OCI-LY1 (cell line): ENCODE results near the gene ZFHX3.

Experiments used
- H2AFZ ChIP-seq: fragments of 200-600 bp; sonication (generic), shearing (Covaris generic); 2 replicates; pipeline ENCODE4 v1.6.0; 2014; ENCODE audit warnings: antibody characterized with exemption, mild to moderate bottlenecking, low read length
- H3F3A ChIP-seq: fragments of 200-600 bp; sonication (generic), shearing (Covaris generic); 2 replicates; pipeline ENCODE4 v1.6.0; 2014; ENCODE audit warnings: mild to moderate bottlenecking, antibody characterized with exemption, low read length, moderate library complexity; ENCODE audit not compliant: insufficient read depth
- H3K27ac ChIP-seq: fragments of 200-600 bp; sonication (generic); 2 replicates; pipeline ENCODE4 v1.5.1; 2014; ENCODE audit warnings: low read length, mixed run types, mild to moderate bottlenecking, low read depth; ENCODE audit not compliant: poor library complexity, severe bottlenecking
- H3K27me3 ChIP-seq: fragments of 200-600 bp; sonication (generic); 2 replicates; pipeline ENCODE4 v1.6.0; 2014; ENCODE audit warnings: antibody characterized with exemption, mild to moderate bottlenecking, low read length, moderate library complexity; ENCODE audit not compliant: insufficient read depth
- H3K36me3 ChIP-seq: fragments of 200-600 bp; sonication (generic); 2 replicates; pipeline ENCODE4 v1.6.1; 2014; ENCODE audit warnings: mild to moderate bottlenecking, antibody characterized with exemption, low read length, moderate library complexity, mixed read lengths; ENCODE audit not compliant: insufficient read depth
- H3K4me1 ChIP-seq: fragments of 200-600 bp; sonication (generic); 2 replicates; pipeline ENCODE4 v1.5.1; 2014; ENCODE audit warnings: mild to moderate bottlenecking, low read length, moderate library complexity; ENCODE audit not compliant: insufficient read depth, severe bottlenecking
- H3K4me2 ChIP-seq: fragments of 200-600 bp; sonication (generic), shearing (Covaris generic); 2 replicates; pipeline ENCODE4 v1.6.1; 2014; ENCODE audit warnings: low read length
- H3K4me3 ChIP-seq: fragments of 200-600 bp; sonication (generic); 2 replicates; pipeline ENCODE4 v1.5.1; 2014; ENCODE audit warnings: low read length, low read depth, mild to moderate bottlenecking, mixed read lengths; ENCODE audit not compliant: poor library complexity, severe bottlenecking
- H3K79me2 ChIP-seq: fragments of 200-600 bp; shearing (Covaris generic); 2 replicates; pipeline ENCODE4 v1.6.1; 2016; ENCODE audit warnings: mixed run types, low read length, mixed read lengths; ENCODE audit not compliant: insufficient read depth
- H3K9ac ChIP-seq: fragments of 200-600 bp; sonication (generic), shearing (Covaris generic); 2 replicates; pipeline ENCODE4 v1.6.1; 2014; ENCODE audit warnings: mild to moderate bottlenecking, low read length, mixed read lengths
- H3K9me2 ChIP-seq: fragments of 200-600 bp; sonication (generic), shearing (Covaris generic); 2 replicates; pipeline ENCODE4 v1.6.1; 2014; ENCODE audit warnings: low read depth, mild to moderate bottlenecking, low read length, mixed read lengths
- H3K9me3 ChIP-seq: fragments of 200-600 bp; shearing (Covaris generic); 2 replicates; pipeline ENCODE4 v1.6.1; 2014; ENCODE audit warnings: low read length, mixed read lengths
- H4K20me1 ChIP-seq: fragments of 200-600 bp; sonication (generic), shearing (Covaris generic); 2 replicates; pipeline ENCODE4 v1.6.0; 2016; ENCODE audit warnings: mild to moderate bottlenecking, low read length; ENCODE audit not compliant: insufficient read depth
- CTCF ChIP-seq: fragments of 200-600 bp; sonication (generic), shearing (Covaris generic); IDR thresholded peaks from 2 replicates; pipeline ENCODE4 v1.5.1; 2017; ENCODE audit warnings: mild to moderate bottlenecking, antibody characterized with exemption, low read length, moderate library complexity, mixed read lengths
- EZH2 ChIP-seq: fragments of 200-600 bp; sonication (generic), shearing (Covaris generic); IDR thresholded peaks from 2 replicates; pipeline ENCODE4 v1.8.0; 2017; ENCODE audit warnings: borderline replicate concordance, mixed run types, mild to moderate bottlenecking, antibody characterized with exemption, low read length, moderate library complexity, mixed read lengths

The ZFHX3 gene

GRCh38 chr16:73027685-73028111 is 20.2 kb downstream of the ZFHX3 start:
- TF ChIP-seq EZH2 (no peak), CTCF (no peak)
- Histone ChIP-seq H3F3A (no peaks in the 10 kb centered on the region), H3K4me1 (no peaks in the 10 kb centered on the region), H3K4me3 (no peak overlapping the region), H2AFZ (no peak overlapping the region), H3K27me3 (no peaks in the 10 kb centered on the region), H3K9me3 (no peaks in the 10 kb centered on the region), H3K27ac (no peak overlapping the region), H3K79me2 (no peaks in the 10 kb centered on the region), H4K20me1 (no peaks in the 10 kb centered on the region), H3K9me2 (no peaks in the 10 kb centered on the region), H3K4me2 (no peak overlapping the region), H3K36me3 (no peaks in the 10 kb centered on the region), H3K9ac (no peak overlapping the region)

GRCh38 chr16:73026754-73027684 is 20.9 kb downstream of the ZFHX3 start:
- Histone ChIP-seq H3K27me3 (no peaks in the 10 kb centered on the region), H3K36me3 (no peaks in the 10 kb centered on the region), H4K20me1 (no peaks in the 10 kb centered on the region), H3K9me2 (no peaks in the 10 kb centered on the region), H3K4me1 (no peaks in the 10 kb centered on the region), H3K79me2 (no peaks in the 10 kb centered on the region), H3K9me3 (no peaks in the 10 kb centered on the region), H3K9ac (no peak overlapping the region), H2AFZ (no peak overlapping the region), H3K27ac (no peak overlapping the region), H3K4me2 (no peak overlapping the region), H3K4me3 (no peak overlapping the region), H3F3A (no peaks in the 10 kb centered on the region)
- TF ChIP-seq CTCF (no peak), EZH2 (no peak)

- Histone ChIP-seq H3K9me2 (no peaks in the 10 kb centered on the region), H3K36me3 (no peaks in the 10 kb centered on the region), H3K4me2 (no peak overlapping the region), H2AFZ (no peak overlapping the region), H3K9me3 (no peaks in the 10 kb centered on the region), H3K27ac (no peak overlapping the region), H3K27me3 (no peaks in the 10 kb centered on the region), H3K4me1 (no peaks in the 10 kb centered on the region), H4K20me1 (no peaks in the 10 kb centered on the region), H3K4me3 (no peak overlapping the region), H3K9ac (no peak overlapping the region), H3K79me2 (no peaks in the 10 kb centered on the region), H3F3A (no peaks in the 10 kb centered on the region)
- TF ChIP-seq CTCF = no peak
- no peak for TF ChIP-seq EZH2
These were observed 22.1 kb downstream of the ZFHX3 start for GRCh38 chr16:73025856-73026210.
